SKM-1 treated with dmso at 0.1 percent for 144 hours (cell line): Measurements from ENCODE around the gene ATRIP.

Source experiments
- DNase-seq: peaks from one replicate; lab custom pipeline; 2025; ENCODE audit not compliant: unreplicated experiment; lab: John Stamatoyannopoulos, UW

ATRIP gene

GRCh38 chr3:48423241-48423882 lies 23.2 kb upstream of the ATRIP start:
- DNase-seq = no peak

- no peak for DNase-seq
Measured at GRCh38 chr3:48423883-48424695, 22.4 kb upstream of the ATRIP start.

GRCh38 chr3:48425281-48425812 lies 21.2 kb upstream of the ATRIP start:
- DNase-seq = no peak

GRCh38 chr3:48426401-48426909 lies 20.1 kb upstream of the ATRIP start:
- DNase-seq = no peak

GRCh38 chr3:48426944-48427629 lies 19.4 kb upstream of the ATRIP start:
- no peak for DNase-seq

GRCh38 chr3:48427630-48427962 lies 18.9 kb upstream of the ATRIP start:
- no peak for DNase-seq

GRCh38 chr3:48428088-48428571 lies 18.4 kb upstream of the ATRIP start:
- no peak for DNase-seq

GRCh38 chr3:48428572-48429316 lies 17.8 kb upstream of the ATRIP start:
- no peak for DNase-seq

GRCh38 chr3:48429317-48429959 lies 17.1 kb upstream of the ATRIP start:
- DNase-seq = no peak

- DNase-seq = peak; percentile 40
Measured at GRCh38 chr3:48429960-48430707, 16.4 kb upstream of the ATRIP start, which contains the start of gene PLXNB1. PLXNB1 (minus strand) TSS chr3:48430086; CDS start chr3:48424611, 5,475 bp downstream.

- DNase-seq = no peak
Measured at GRCh38 chr3:48430708-48431101, 15.8 kb upstream of the ATRIP start.

GRCh38 chr3:48431224-48432029 lies 15.1 kb upstream of the ATRIP start:
- DNase-seq = no peak

GRCh38 chr3:48432411-48433371 lies 13.8 kb upstream of the ATRIP start:
- DNase-seq = no peak

GRCh38 chr3:48433472-48434118 lies 12.9 kb upstream of the ATRIP start:
- DNase-seq = no peak

GRCh38 chr3:48434591-48435222 lies 11.8 kb upstream of the ATRIP start:
- no peak for DNase-seq

GRCh38 chr3:48435223-48435595 lies 11.3 kb upstream of the ATRIP start:
- DNase-seq = no peak
